ENCODE measurements around the gene MTHFD2L.
"Not testable (repeated sequence)": the region's sequence is repeated elsewhere in the genome, so short reads cannot be mapped to it uniquely, and the experiment has no call there.

The MTHFD2L gene

DNA sequence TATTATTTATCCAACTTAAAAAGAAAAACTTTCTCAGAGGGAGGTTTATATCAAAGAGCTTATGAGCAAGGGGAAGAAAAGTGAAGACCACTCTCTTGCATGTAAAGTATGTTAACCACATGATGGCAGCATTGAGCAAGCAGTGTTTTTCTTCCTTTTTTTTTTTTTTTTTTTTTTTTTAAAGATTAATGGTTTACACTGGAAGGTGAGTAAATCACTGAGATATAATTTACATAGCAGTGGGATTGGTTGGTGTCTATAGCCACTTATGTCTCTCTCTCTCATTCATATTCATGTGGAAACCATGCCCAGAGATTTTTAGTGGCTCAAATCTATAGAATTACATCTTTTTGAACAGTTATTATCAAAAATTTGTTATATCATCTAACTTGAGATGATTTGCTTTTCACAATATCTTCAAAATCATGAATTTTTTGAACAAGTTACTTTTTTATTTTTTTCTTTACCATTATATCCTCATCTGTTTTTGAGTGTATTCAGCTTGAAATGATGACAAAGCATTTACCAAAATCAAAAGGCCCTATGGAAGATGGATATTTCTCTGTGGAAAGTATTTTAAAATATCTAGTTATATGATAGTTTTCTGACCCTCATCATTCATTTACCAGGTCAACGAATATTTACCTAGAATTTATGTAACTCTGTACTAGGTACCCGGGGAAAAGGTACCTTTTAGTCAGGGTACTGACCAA is 31.6 kb downstream of the MTHFD2L start:
- peak; percentile 26 for DNase-seq (ENCODE audit: low read depth)

- DNase-seq (ENCODE audit: low read depth): no peak
These were observed 32.4 kb downstream of the MTHFD2L start for GRCh38 chr4:74190332-74190731.

GRCh38 chr4:74190919-74191397 is 33.0 kb downstream of the MTHFD2L start:
- DNase-seq (ENCODE audit: low read depth): no peak

GRCh38 chr4:74197080-74197479 is 39.2 kb downstream of the MTHFD2L start:
- no peak for DNase-seq (ENCODE audit: low read depth)

GRCh38 chr4:74202062-74202586 is 44.2 kb downstream of the MTHFD2L start:
- no peak for DNase-seq (ENCODE audit: low read depth)

DNA sequence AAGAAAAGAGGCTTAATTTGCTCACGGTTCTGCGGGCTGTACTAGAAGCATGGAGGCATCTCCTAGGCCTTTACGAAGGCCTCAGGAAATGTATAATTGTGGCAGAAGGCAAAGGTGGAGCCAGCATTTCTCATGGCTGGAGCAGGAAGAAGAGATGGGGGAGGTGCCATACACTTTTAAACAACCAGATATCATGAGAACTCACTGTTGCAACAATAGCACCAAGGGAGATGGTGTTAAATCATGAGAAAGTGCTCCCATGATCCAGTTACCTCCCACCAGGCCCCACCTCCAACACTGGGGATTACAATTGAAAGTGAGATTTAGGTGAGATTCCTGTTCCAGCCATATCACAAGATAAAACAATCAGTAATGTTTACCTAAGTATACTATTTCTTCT is 45.5 kb downstream of the MTHFD2L start:
- DNase-seq (ENCODE audit: low read depth): no peak

DNA sequence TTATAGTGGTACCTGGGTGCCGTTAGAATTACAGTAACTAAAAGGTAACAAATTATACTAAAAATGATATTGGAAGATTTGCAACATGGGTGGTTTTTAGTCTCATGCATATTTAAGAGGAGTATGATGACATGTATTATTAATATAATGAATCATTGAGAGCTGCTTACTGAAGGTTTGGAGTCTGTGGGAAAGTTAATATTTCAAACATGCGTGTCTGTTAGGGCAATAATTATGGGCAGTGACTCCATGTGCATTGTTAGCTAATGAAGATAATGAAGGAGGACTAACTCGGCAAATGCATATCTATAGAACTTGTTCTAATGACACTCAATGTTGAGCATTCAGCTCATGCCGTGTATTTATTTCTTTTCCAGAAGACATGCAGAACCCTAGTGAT is 47.1 kb downstream of the MTHFD2L start:
- DNase-seq (ENCODE audit: low read depth): no peak

DNA sequence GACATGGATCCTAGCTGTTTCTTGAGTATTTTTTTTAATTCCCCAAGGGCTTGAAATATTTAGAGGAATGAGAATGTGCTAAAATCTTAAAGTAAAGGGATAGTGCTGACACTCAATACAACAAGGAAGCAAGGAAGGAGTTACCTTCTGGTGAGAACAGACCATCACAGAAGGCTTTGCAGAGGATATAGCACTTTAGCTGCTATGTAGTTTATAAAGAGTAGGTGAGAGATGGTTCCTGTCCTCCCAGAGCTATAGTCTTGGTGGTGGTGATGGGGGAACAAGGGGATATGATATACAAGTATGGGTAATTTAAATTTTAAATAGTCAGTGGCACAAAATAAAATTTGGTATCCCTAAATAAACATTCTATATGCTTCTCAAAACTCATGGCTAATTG is 47.6 kb downstream of the MTHFD2L start:
- no peak for DNase-seq (ENCODE audit: low read depth)

GRCh38 chr4:74206088-74206825 is 48.3 kb downstream of the MTHFD2L start:
- no peak for DNase-seq (ENCODE audit: low read depth)

- DNase-seq (ENCODE audit: low read depth): not testable (repeated sequence)
These were observed 56.7 kb downstream of the MTHFD2L start for GRCh38 chr4:74214457-74215159.

- not testable (repeated sequence) for DNase-seq (ENCODE audit: low read depth)
These were observed 57.3 kb downstream of the MTHFD2L start for GRCh38 chr4:74215236-74215635.

DNA sequence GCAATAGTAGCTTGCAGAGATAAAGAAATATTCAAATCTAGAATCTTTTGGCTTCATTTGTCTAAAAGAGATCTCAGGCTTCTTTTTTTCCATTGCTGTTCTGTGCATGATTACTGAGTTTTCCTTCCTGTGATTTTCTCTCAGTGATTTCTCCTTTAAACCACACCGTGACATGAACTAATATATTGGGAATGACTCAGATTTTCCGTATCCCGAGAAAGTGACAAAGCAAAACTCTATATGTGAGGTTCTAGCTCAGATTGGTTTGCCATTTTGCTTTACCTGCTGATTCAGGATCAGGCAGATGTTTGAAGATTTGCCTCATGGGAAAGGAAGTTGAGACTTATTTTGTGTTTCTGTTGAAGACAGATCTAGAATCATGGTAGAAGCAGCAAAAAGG is 59.4 kb downstream of the MTHFD2L start:
- DNase-seq (ENCODE audit: low read depth): no peak

DNA sequence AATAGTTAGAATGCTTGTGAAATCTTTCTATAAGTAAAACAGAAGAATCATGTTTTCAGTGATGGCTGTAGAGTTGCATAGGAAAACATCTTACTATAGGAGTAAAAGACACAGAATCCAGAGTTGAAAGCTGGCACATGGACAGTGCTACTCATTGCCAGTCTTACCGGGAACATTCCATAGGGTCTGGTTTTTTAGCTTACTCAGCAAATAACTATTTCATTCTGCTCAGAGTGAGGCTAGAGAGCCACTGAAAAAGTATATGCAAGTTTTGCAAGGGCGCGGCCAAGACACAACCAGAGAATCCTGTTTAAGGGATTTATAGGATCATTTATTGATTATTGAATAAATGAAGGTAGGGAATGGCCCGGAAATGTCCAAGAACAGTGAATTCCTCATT is 60.3 kb downstream of the MTHFD2L start:
- DNase-seq (ENCODE audit: low read depth): no peak

DNA sequence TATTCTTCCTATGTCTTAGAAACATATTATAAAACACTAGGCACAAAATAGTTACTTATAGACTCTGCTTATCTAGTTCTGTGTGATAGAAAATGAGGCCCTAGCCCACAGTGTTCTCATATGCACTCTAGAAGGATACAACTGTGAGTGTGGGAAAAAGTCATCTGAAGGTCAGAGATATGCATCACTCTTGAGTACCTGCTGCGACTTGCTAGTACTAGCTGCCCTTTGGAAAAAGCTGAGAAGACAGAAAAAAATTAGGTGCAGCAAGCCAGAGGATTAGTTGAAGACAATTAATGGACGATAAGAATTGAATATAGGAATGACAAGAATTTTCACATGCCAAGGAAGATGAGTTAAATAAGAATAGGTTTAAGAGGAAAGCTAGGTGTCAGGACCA is 61.3 kb downstream of the MTHFD2L start:
- DNase-seq (ENCODE audit: low read depth): no peak

- no peak for DNase-seq (ENCODE audit: low read depth)
These were observed 65.2 kb downstream of the MTHFD2L start for GRCh38 chr4:74223098-74223497.

- peak; percentile 75 for DNase-seq (ENCODE audit: low read depth)
These were observed 65.9 kb downstream of the MTHFD2L start for GRCh38 chr4:74223801-74224200.

- DNase-seq (ENCODE audit: low read depth): no peak
These were observed 71.0 kb downstream of the MTHFD2L start for GRCh38 chr4:74228691-74229640.

- DNase-seq (ENCODE audit: low read depth): peak; percentile 84
These were observed 73.1 kb downstream of the MTHFD2L start for GRCh38 chr4:74230902-74231499.

GRCh38 chr4:74235135-74235534 is 77.2 kb downstream of the MTHFD2L start:
- DNase-seq (ENCODE audit: low read depth): no peak

GRCh38 chr4:74237425-74237966 is 79.6 kb downstream of the MTHFD2L start:
- no peak for DNase-seq (ENCODE audit: low read depth)

DNA sequence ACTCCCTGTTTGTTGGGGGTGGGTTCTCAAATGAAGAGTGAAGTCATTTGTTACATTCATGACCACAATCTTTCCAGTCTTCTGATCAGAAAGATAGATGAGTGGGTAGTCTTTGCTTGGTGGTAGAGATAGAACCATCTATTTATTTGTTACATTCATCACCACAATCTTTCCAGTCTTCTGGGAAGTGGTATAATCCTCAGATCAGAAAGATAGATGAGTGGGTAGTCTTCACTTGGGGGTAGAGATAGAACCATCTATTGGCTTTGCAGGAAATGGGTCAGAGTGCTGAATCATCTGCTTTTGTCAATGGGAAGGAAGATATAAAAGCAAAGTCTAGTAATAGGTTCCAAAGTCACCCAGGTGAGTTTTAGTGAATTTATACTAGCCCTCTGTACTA is 86.1 kb downstream of the MTHFD2L start:
- DNase-seq (ENCODE audit: low read depth): no peak

All from HS-5 (cell line).